WTC11 (cell line): ENCODE measurements around the gene KHDC3L. TPM values are rescaled to one million over a fixed set of nuclear protein-coding genes. Genes with fewer than 3 reads are reported as not detected.

ENCODE experiments used
- ATAC-seq: fragments of 200-7000 bp; cut with Tn5 transposase; 2 replicates; pipeline ENCODE4 v1.10.0; 2021; ENCODE audit warnings: mild to moderate bottlenecking, moderate library complexity
- CTCF ChIA-PET: fragments of 300-600 bp; sonication (Branson Sonifier 250); formaldehyde crosslinking; loops from one replicate; lab custom pipeline; 2021; ENCODE audit warnings: antibody characterized with exemption; lab: Charles Lee
- POLR2A ChIA-PET: fragments of 350-600 bp; sonication (Branson Sonifier 250); formaldehyde crosslinking; loops from one replicate; lab custom pipeline; 2021; ENCODE audit warnings: antibody characterized with exemption; lab: Charles Lee
- DNase-seq: peaks from one replicate; pipeline ENCODE4 v3.0.0; 2021; ENCODE audit warnings: low spot score
- H3K27ac Mint-ChIP-seq: 2 replicates; pipeline ENCODE4 v1.8.0; 2021; ENCODE audit warnings: mixed read lengths
- H3K27me3 Mint-ChIP-seq: 2 replicates; pipeline ENCODE4 v1.8.0; 2021; ENCODE audit warnings: low read depth, mild to moderate bottlenecking, moderate library complexity, mixed read lengths
- H3K36me3 Mint-ChIP-seq: 2 replicates; pipeline ENCODE4 v1.8.0; 2021; ENCODE audit warnings: mixed read lengths
- H3K4me1 Mint-ChIP-seq: 2 replicates; pipeline ENCODE4 v1.8.0; 2022; ENCODE audit warnings: mixed read lengths
- H3K4me3 Mint-ChIP-seq: 2 replicates; pipeline ENCODE4 v1.8.0; 2021; ENCODE audit warnings: mild to moderate bottlenecking, moderate library complexity, mixed read lengths
- H3K9me3 Mint-ChIP-seq: 2 replicates; pipeline ENCODE4 v1.8.0; 2021; ENCODE audit warnings: mixed read lengths
- CREM ChIP-seq: sonication (generic); formaldehyde crosslinking; IDR thresholded peaks from 2 replicates; pipeline ENCODE4 v1.8.1; 2022; ENCODE audit warnings: mild to moderate bottlenecking, missing genetic modification reagents, moderate library complexity
- ETV6 ChIP-seq: sonication (generic); formaldehyde crosslinking; IDR thresholded peaks from 2 replicates; pipeline ENCODE4 v1.8.1; 2022; ENCODE audit warnings: mild to moderate bottlenecking, missing genetic modification reagents
- FOXJ3 ChIP-seq: sonication (generic); formaldehyde crosslinking; IDR thresholded peaks from 2 replicates; pipeline ENCODE4 v1.9.0; 2021; ENCODE audit warnings: missing genetic modification reagents, mild to moderate bottlenecking, borderline replicate concordance
- FOXK1 ChIP-seq: sonication (generic); formaldehyde crosslinking; IDR thresholded peaks from 2 replicates; pipeline ENCODE4 v1.8.0; 2022; ENCODE audit warnings: mild to moderate bottlenecking, moderate library complexity, missing genetic modification reagents
- GABPB1 ChIP-seq: sonication (generic); formaldehyde crosslinking; IDR thresholded peaks from 2 replicates; pipeline ENCODE4 v1.8.1; 2023; ENCODE audit warnings: mild to moderate bottlenecking, missing genetic modification reagents
- GTF2I ChIP-seq: fragments of 250-450 bp; sonication (Bioruptor Pico); conservative IDR thresholded peaks from 2 replicates; pipeline ENCODE4 v1.4.0; 2021; ENCODE audit warnings: mild to moderate bottlenecking
- IRF1 ChIP-seq: sonication (generic); formaldehyde crosslinking; IDR thresholded peaks from 2 replicates; pipeline ENCODE4 v1.8.0; 2023; ENCODE audit warnings: missing genetic modification reagents
- JAZF1 ChIP-seq: fragments of 250-450 bp; sonication (Bioruptor Pico); IDR thresholded peaks from 2 replicates; pipeline ENCODE4 v1.9.0; 2021; ENCODE audit warnings: moderate library complexity, mild to moderate bottlenecking, inconsistent platforms
- JUN ChIP-seq: sonication (generic); formaldehyde crosslinking; IDR thresholded peaks from 2 replicates; pipeline ENCODE4 v1.8.0; 2023; ENCODE audit warnings: mild to moderate bottlenecking, missing genetic modification reagents
- NFE2L1 ChIP-seq: sonication (generic); formaldehyde crosslinking; IDR thresholded peaks from 2 replicates; pipeline ENCODE4 v1.8.1; 2023; ENCODE audit warnings: missing genetic modification reagents
- PREB ChIP-seq: sonication (generic); formaldehyde crosslinking; IDR thresholded peaks from 2 replicates; pipeline ENCODE4 v1.8.1; 2022; ENCODE audit warnings: mild to moderate bottlenecking, missing genetic modification reagents, moderate library complexity, borderline replicate concordance
- RELA ChIP-seq: sonication (generic); formaldehyde crosslinking; IDR thresholded peaks from 2 replicates; pipeline ENCODE4 v1.8.1; 2022; ENCODE audit warnings: missing genetic modification reagents, mild to moderate bottlenecking, borderline replicate concordance
- TEAD4 ChIP-seq: sonication (generic); formaldehyde crosslinking; IDR thresholded peaks from 2 replicates; pipeline ENCODE4 v1.8.0; 2022; ENCODE audit warnings: mild to moderate bottlenecking, missing genetic modification reagents
- USF2 ChIP-seq: sonication (generic); formaldehyde crosslinking; IDR thresholded peaks from 2 replicates; pipeline ENCODE4 v1.8.1; 2023; ENCODE audit warnings: mild to moderate bottlenecking, missing genetic modification reagents, moderate library complexity
- ZNF138 ChIP-seq: sonication (generic); formaldehyde crosslinking; conservative IDR thresholded peaks from 2 replicates; pipeline ENCODE4 v1.8.1; 2022; ENCODE audit warnings: mild to moderate bottlenecking, moderate library complexity, missing genetic modification reagents
- ZNF532 ChIP-seq: fragments of 250-450 bp; sonication (Bioruptor Pico); IDR thresholded peaks from 2 replicates; pipeline ENCODE4 v1.9.0; 2021; ENCODE audit warnings: mild to moderate bottlenecking, borderline replicate concordance
- total RNA-seq: library from RNA; stranded (reverse); gene quantifications from 3 replicates; pipeline ENCODE4 v1.2.3, GENCODE V29; 2021
- TF ChIP-seq, protein P1 (sequence below): sonication (generic); formaldehyde crosslinking; IDR thresholded peaks from 2 replicates; pipeline ENCODE4 v1.8.0; 2023; ENCODE audit warnings: mild to moderate bottlenecking, missing genetic modification reagents

Gene KHDC3L
- total RNA-seq, 1 experiment from 2014 or later, result not detected

GRCh38 chr6:73325656-73326055 is 36.8 kb upstream of the KHDC3L start (continued):
- TF ChIP-seq USF2 (CRISPR knock-in tag) (no peak), GTF2I (CRISPR knock-in tag) (no peak), FOXJ3 (no peak), CREM (CRISPR knock-in tag) (no peak), GABPB1 (no peak), RELA (CRISPR knock-in tag) (no peak), NFE2L1 (no peak), TEAD4 (CRISPR knock-in tag) (no peak), ZNF138 (CRISPR knock-in tag) (no peak)
- TF ChIP-seq, all 79 proteins: peak for 0

- H3K4me1 Mint-ChIP-seq, result peaks cover 10% of the 10 kb centered on the region
- DNase-seq, result no peak
- H3K27ac Mint-ChIP-seq, result no peak overlapping the region
- no peaks in the 10 kb centered on the region for H3K27me3 Mint-ChIP-seq
- POLR2A ChIA-PET, result no interaction called here
- CTCF ChIA-PET, result interaction anchor here (1.4 to 3.5 kb wide), 3 partner anchors 20 to 60 kb away, joined by 9 to 44 read pairs (median 35); no protein-coding TSS in a partner anchor
- ATAC-seq, result no peak
- TF ChIP-seq FOXJ3, result no peak
- no peak for TF ChIP-seq ZNF532 (CRISPR knock-in tag)
- TF ChIP-seq PREB (CRISPR knock-in tag), result no peak
- TF ChIP-seq, protein P1, sequence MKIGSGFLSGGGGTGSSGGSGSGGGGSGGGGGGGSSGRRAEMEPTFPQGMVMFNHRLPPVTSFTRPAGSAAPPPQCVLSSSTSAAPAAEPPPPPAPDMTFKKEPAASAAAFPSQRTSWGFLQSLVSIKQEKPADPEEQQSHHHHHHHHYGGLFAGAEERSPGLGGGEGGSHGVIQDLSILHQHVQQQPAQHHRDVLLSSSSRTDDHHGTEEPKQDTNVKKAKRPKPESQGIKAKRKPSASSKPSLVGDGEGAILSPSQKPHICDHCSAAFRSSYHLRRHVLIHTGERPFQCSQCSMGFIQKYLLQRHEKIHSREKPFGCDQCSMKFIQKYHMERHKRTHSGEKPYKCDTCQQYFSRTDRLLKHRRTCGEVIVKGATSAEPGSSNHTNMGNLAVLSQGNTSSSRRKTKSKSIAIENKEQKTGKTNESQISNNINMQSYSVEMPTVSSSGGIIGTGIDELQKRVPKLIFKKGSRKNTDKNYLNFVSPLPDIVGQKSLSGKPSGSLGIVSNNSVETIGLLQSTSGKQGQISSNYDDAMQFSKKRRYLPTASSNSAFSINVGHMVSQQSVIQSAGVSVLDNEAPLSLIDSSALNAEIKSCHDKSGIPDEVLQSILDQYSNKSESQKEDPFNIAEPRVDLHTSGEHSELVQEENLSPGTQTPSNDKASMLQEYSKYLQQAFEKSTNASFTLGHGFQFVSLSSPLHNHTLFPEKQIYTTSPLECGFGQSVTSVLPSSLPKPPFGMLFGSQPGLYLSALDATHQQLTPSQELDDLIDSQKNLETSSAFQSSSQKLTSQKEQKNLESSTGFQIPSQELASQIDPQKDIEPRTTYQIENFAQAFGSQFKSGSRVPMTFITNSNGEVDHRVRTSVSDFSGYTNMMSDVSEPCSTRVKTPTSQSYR (CRISPR knock-in tag), result no peak
- TF ChIP-seq IRF1 (CRISPR knock-in tag), result no peak
- TF ChIP-seq JAZF1, result no peak
- no peak for TF ChIP-seq FOXK1 (CRISPR knock-in tag)
- TF ChIP-seq JUN (CRISPR knock-in tag), result no peak
- no peak for TF ChIP-seq ETV6 (CRISPR knock-in tag)
- TF ChIP-seq, all 79 proteins: peak for 0
- Mint-ChIP-seq H3K4me3 (no peak overlapping the region), H3K36me3 (no peaks in the 10 kb centered on the region), H3K9me3 (no peaks in the 10 kb centered on the region)
Measured at GRCh38 chr6:73328790-73329189, 33.7 kb upstream of the KHDC3L start.
